ENCODE data around the gene ING5.
A peak's percentile ranks its signal among the peaks of the same experiment; 100 is the strongest.

The ING5 gene

GRCh38 chr2:241673189-241673663 is 28.6 kb upstream of the ING5 start:
- DNase-seq = no peak

- DNase-seq = no peak
Observed at GRCh38 chr2:241673797-241674725, 27.8 kb upstream of the ING5 start.

GRCh38 chr2:241675885-241676284 is 26.0 kb upstream of the ING5 start:
- no peak for DNase-seq

GRCh38 chr2:241676665-241677064 is 25.2 kb upstream of the ING5 start:
- DNase-seq = no peak

- DNase-seq = no peak
Observed at GRCh38 chr2:241677392-241677791, 24.4 kb upstream of the ING5 start.

- DNase-seq = no peak
Observed at GRCh38 chr2:241678307-241678706, 23.5 kb upstream of the ING5 start.

GRCh38 chr2:241678784-241679540 is 22.9 kb upstream of the ING5 start:
- no peak for DNase-seq

GRCh38 chr2:241680044-241680443 is 21.8 kb upstream of the ING5 start:
- DNase-seq = no peak

- no peak for DNase-seq
Observed at GRCh38 chr2:241680827-241681599, 20.8 kb upstream of the ING5 start.

GRCh38 chr2:241686324-241686649 is 15.6 kb upstream of the ING5 start:
- no peak for DNase-seq

GRCh38 chr2:241686650-241687425 is 15.0 kb upstream of the ING5 start, which contains the start of gene DTYMK:
TSS of gene DTYMK (minus strand) at chr2:241686815. CDS start at chr2:241686783, 32 bp downstream.
- DNase-seq = peak; percentile 95

GRCh38 chr2:241689306-241689705 is 12.5 kb upstream of the ING5 start:
- no peak for DNase-seq

GRCh38 chr2:241690202-241690717 is 11.6 kb upstream of the ING5 start:
- DNase-seq = no peak

- no peak for DNase-seq
Observed at GRCh38 chr2:241692448-241692847, 9.4 kb upstream of the ING5 start.

- DNase-seq = no peak
Observed at GRCh38 chr2:241695651-241696050, 6.2 kb upstream of the ING5 start.

GRCh38 chr2:241701149-241701398 is 765 bp upstream of the ING5 start:
- no peak for DNase-seq

GRCh38 chr2:241702155-241703031 is 554 bp downstream of the ING5 start:
- peak; percentile 63 for DNase-seq

GRCh38 chr2:241703032-241703604 is 1.3 kb downstream of the ING5 start:
- no peak for DNase-seq

GRCh38 chr2:241706537-241706936 is 4.7 kb downstream of the ING5 start:
- DNase-seq = no peak

GRCh38 chr2:241708879-241709278 is 7.0 kb downstream of the ING5 start:
- DNase-seq = no peak

- no peak for DNase-seq
Observed at GRCh38 chr2:241719093-241719492, 17.3 kb downstream of the ING5 start.

Data from NCI-H510A treated with DMSO at 0.1 percent for 48 hours (cell line).